ENCODE measurements around the gene ARHGAP6. TPM values are rescaled to one million over a fixed set of nuclear protein-coding genes. Genes with fewer than 3 reads are reported as not detected.

ARHGAP6 gene
- total and polyA plus RNA-seq, 9 of the 15 experiments (the other 6 are each of a cell fraction or from before 2014, with no cell fraction given): 12.5 to 63.6 (median 41.8) TPM

GRCh38 chrX:11341274-11342201, 324.2 kb downstream of the ARHGAP6 start (continued):
- TF ChIP-seq ZNF384 (IDR thresholded peaks at IDR 0.05; ENCODE audit: low read depth, low read length): no peak
- no peak for TF ChIP-seq RERE (CRISPR knock-in tag; IDR thresholded peaks at IDR 0.05; ENCODE audit: borderline replicate concordance)
- TF ChIP-seq, protein P1, sequence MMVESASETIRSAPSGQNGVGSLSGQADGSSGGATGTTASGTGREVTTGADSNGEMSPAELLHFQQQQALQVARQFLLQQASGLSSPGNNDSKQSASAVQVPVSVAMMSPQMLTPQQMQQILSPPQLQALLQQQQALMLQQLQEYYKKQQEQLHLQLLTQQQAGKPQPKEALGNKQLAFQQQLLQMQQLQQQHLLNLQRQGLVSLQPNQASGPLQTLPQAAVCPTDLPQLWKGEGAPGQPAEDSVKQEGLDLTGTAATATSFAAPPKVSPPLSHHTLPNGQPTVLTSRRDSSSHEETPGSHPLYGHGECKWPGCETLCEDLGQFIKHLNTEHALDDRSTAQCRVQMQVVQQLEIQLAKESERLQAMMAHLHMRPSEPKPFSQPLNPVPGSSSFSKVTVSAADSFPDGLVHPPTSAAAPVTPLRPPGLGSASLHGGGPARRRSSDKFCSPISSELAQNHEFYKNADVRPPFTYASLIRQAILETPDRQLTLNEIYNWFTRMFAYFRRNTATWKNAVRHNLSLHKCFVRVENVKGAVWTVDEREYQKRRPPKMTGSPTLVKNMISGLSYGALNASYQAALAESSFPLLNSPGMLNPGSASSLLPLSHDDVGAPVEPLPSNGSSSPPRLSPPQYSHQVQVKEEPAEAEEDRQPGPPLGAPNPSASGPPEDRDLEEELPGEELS (CRISPR knock-in tag; IDR thresholded peaks at IDR 0.05; ENCODE audit: borderline replicate concordance): no peak
- TF ChIP-seq TEAD2 (tag; IDR thresholded peaks at IDR 0.05): no peak
- no peak for TF ChIP-seq THAP7 (CRISPR knock-in tag; IDR thresholded peaks at IDR 0.05)
- TF ChIP-seq, protein P2, sequence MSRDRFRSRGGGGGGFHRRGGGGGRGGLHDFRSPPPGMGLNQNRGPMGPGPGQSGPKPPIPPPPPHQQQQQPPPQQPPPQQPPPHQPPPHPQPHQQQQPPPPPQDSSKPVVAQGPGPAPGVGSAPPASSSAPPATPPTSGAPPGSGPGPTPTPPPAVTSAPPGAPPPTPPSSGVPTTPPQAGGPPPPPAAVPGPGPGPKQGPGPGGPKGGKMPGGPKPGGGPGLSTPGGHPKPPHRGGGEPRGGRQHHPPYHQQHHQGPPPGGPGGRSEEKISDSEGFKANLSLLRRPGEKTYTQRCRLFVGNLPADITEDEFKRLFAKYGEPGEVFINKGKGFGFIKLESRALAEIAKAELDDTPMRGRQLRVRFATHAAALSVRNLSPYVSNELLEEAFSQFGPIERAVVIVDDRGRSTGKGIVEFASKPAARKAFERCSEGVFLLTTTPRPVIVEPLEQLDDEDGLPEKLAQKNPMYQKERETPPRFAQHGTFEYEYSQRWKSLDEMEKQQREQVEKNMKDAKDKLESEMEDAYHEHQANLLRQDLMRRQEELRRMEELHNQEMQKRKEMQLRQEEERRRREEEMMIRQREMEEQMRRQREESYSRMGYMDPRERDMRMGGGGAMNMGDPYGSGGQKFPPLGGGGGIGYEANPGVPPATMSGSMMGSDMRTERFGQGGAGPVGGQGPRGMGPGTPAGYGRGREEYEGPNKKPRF (IDR thresholded peaks at IDR 0.05; ENCODE audit: low read depth, low read length): no peak
- TF ChIP-seq ZNF511 (CRISPR knock-in tag; IDR thresholded peaks at IDR 0.05): no peak
- no peak for TF ChIP-seq CREB3L1 (IDR thresholded peaks at IDR 0.05; ENCODE audit: borderline replicate concordance, low read depth)
- no peak for TF ChIP-seq HOMEZ (CRISPR knock-in tag; IDR thresholded peaks at IDR 0.05)
- peak; percentile 83 for TF ChIP-seq FOSL1 (tag; conservative IDR thresholded peaks at IDR 0.05)
